ENCODE data around the gene DNAI2. TPM values are rescaled to one million over a fixed set of nuclear protein-coding genes. Genes with fewer than 3 reads are reported as not detected.

Gene DNAI2
- total RNA-seq, 4 donors from 2014 or later, result 2.1 TPM; not detected in 3

DNA sequence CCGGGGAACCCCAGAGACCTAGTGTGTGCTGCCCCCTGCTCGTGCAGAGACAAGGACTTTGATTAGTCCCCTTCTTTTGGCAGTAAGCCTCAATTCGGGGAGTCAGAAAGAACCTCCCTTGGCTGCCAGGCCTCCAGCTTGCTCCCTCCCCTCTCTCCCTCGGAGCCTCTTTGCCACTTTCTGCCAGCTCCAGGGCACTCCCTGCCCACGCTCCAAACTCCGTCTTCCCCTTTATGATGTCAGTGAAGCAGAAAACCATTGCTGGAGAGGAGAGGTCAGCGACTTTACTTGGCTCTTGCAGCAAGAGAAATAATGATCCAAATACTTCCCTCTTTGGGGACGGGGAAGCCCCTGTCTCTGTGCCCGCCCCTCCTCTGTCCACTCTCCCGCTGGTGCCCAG lies 32.6 kb upstream of the DNAI2 start:
- intact Hi-C loops (cut with DNase I; ENCODE audit: low total_unique reads), result no loop called here
- TF ChIP-seq, protein P1, sequence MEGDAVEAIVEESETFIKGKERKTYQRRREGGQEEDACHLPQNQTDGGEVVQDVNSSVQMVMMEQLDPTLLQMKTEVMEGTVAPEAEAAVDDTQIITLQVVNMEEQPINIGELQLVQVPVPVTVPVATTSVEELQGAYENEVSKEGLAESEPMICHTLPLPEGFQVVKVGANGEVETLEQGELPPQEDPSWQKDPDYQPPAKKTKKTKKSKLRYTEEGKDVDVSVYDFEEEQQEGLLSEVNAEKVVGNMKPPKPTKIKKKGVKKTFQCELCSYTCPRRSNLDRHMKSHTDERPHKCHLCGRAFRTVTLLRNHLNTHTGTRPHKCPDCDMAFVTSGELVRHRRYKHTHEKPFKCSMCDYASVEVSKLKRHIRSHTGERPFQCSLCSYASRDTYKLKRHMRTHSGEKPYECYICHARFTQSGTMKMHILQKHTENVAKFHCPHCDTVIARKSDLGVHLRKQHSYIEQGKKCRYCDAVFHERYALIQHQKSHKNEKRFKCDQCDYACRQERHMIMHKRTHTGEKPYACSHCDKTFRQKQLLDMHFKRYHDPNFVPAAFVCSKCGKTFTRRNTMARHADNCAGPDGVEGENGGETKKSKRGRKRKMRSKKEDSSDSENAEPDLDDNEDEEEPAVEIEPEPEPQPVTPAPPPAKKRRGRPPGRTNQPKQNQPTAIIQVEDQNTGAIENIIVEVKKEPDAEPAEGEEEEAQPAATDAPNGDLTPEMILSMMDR (IDR thresholded peaks at IDR 0.05), result no peak
- no peak for TF ChIP-seq POLR2A (IDR thresholded peaks at IDR 0.05)
- DNase-seq, result no peak
- Histone ChIP-seq H3K36me3 (no peaks in the 10 kb centered on the region), H3K27me3 (no peaks in the 10 kb centered on the region), H3K4me3 (no peak overlapping the region), H3K4me1 (no peaks in the 10 kb centered on the region), H3K9me3 (no peaks in the 10 kb centered on the region), H3K27ac (no peak overlapping the region)

DNA sequence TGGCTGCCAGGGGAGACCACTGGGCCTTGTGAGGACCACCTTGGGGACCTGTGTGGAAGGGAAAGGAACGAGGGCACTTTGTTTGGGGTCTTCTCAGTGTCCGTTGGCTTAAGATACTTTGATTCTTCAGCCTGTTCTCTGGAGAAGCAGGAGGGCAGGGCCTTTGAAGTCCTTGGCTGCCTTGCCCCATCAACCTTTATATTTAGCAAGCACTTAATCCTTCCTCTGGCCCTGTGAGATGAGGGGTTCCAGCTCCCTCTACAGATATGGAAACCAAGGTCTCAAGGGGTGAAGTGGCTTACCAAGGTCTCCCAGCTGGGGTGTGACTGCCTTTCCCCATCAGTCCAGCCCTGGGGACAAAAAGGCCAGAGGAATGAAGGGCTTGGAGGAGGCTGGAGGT lies 32.2 kb upstream of the DNAI2 start:
- TF ChIP-seq POLR2A (IDR thresholded peaks at IDR 0.05), result no peak
- TF ChIP-seq, protein P1 (IDR thresholded peaks at IDR 0.05), result no peak
- Histone ChIP-seq H3K4me1 (no peaks in the 10 kb centered on the region), H3K4me3 (no peak overlapping the region), H3K27me3 (no peaks in the 10 kb centered on the region), H3K36me3 (no peaks in the 10 kb centered on the region), H3K27ac (no peak overlapping the region), H3K9me3 (no peaks in the 10 kb centered on the region)
- intact Hi-C loops (cut with DNase I; ENCODE audit: low total_unique reads), result no loop called here
- DNase-seq, result no peak

DNA sequence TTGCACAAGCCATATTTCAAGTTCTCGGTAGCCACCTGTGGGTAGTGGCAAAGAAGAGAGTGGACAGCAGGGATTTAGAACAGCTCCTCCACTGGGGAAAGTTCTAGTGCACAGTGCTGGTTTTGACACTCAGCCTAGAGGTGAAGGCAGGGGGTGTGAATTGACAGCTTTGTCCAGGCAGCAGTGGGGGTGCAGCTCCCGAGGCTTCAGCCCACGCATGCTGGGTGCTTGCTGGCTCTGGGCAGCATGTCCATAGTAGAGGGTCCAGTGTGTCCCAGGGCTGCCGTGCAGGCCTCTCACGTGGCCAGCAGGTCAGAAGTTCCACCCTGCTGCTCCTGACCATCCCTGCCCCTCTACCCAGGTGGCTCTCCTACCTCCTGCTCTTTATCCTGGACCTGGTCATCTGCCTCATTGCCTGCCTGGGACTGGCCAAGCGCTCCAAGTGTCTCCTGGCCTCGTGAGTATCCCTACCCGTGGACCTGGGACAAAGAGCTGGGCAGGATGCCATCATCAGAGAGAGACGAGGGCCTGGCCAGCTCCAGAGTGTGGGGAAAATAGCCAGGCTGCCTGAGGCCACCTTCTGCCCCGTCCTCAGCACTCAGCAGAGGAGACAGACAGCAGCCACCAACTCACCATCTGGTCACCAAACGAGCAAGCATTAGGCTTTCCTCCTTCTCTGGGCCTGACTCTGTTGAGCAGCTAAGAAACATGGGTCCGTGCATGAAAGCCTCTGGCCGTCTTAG lies 30.9 kb upstream of the DNAI2 start:
- Histone ChIP-seq H3K36me3 (no peaks in the 10 kb centered on the region), H3K27me3 (no peaks in the 10 kb centered on the region), H3K4me1 (no peaks in the 10 kb centered on the region), H3K9me3 (no peaks in the 10 kb centered on the region), H3K4me3 (no peak overlapping the region), H3K27ac (no peak overlapping the region)
- no peak for TF ChIP-seq POLR2A (IDR thresholded peaks at IDR 0.05)
- TF ChIP-seq, protein P1 (IDR thresholded peaks at IDR 0.05), result no peak
- intact Hi-C loops (cut with DNase I; ENCODE audit: low total_unique reads), result no loop called here
- DNase-seq, result no peak

DNA sequence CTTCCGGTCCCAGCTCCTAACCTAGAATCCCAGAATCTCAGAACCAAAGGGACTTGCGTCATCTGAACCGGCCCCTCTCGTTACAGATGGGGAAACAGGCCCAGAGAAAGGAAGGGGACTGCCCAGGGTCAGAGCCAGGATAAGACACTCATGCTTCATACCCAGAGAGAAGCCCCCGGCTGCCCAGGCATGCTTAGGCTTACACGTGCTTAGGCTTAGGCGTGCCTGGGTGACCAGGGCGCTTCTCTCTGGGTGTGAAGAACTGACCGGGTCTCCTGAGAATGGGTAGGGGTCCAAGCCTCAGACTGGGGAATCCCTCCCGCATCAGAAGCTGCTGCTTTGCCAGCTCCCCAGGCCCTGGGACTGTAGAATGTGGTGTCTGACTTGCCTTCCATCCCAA lies 29.9 kb upstream of the DNAI2 start:
- no peaks in the 10 kb centered on the region for H3K36me3 ChIP-seq
- H3K4me1 ChIP-seq, result no peaks in the 10 kb centered on the region
- intact Hi-C loops (cut with DNase I; ENCODE audit: low total_unique reads), result no loop called here
- H3K9me3 ChIP-seq, result no peaks in the 10 kb centered on the region
- H3K27me3 ChIP-seq, result no peaks in the 10 kb centered on the region
- DNase-seq, result no peak
- no peak overlapping the region for H3K4me3 ChIP-seq
- no peak for TF ChIP-seq POLR2A (IDR thresholded peaks at IDR 0.05)
- TF ChIP-seq, protein P1 (IDR thresholded peaks at IDR 0.05), result no peak
- H3K27ac ChIP-seq, result no peak overlapping the region

DNA sequence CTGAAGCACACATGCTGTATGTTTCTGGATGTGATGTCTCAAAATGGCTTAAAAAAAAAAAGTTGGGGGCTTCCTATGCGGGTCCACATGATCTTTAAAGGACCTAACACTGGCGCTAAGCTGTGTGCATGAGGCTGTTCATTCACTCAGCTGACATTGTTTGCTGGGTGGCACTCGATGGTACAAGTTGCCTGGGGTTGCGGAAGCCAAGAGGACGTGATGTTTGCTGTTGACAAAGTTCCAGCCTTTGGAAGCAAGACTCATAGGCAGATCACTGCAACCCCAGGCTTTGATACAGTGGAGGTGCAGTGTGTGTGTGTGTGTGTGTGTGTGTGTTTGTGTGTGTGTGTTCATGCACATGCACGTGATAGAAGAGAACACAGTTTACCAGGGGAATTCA lies 29.5 kb upstream of the DNAI2 start:
- no peak for DNase-seq
- no peaks in the 10 kb centered on the region for H3K9me3 ChIP-seq
- TF ChIP-seq, protein P1 (IDR thresholded peaks at IDR 0.05), result no peak
- no peak for TF ChIP-seq POLR2A (IDR thresholded peaks at IDR 0.05)
- intact Hi-C loops (cut with DNase I; ENCODE audit: low total_unique reads), result no loop called here
- no peak overlapping the region for H3K4me3 ChIP-seq
- H3K4me1 ChIP-seq, result no peaks in the 10 kb centered on the region
- H3K27ac ChIP-seq, result no peak overlapping the region
- no peaks in the 10 kb centered on the region for H3K36me3 ChIP-seq
- no peaks in the 10 kb centered on the region for H3K27me3 ChIP-seq

Measured in uterus (tissue), 4 donors.